Mononuclear cell (primary cell): Measurements from ENCODE around the gene TTLL6. TPM values are rescaled to one million over a fixed set of nuclear protein-coding genes. Genes with fewer than 3 reads are reported as not detected.

Experiments used
- H3K27me3 ChIP-seq: 2 replicates; pipeline ENCODE4 v1.6.0; 2011; ENCODE audit warnings: low read length, control low read depth; ENCODE audit not compliant: insufficient read depth
- H3K4me1 ChIP-seq: 2 replicates; pipeline ENCODE4 v1.5.1; 2011; ENCODE audit warnings: mild to moderate bottlenecking, low read length, control low read depth; ENCODE audit not compliant: insufficient read depth
- H3K4me3 ChIP-seq: 2 replicates; pipeline ENCODE4 v1.5.1; 2011; ENCODE audit warnings: mild to moderate bottlenecking, low read length, moderate library complexity
- H3K9me3 ChIP-seq: 2 replicates; pipeline ENCODE4 v1.5.1; 2011; ENCODE audit warnings: low read depth, mild to moderate bottlenecking, control low read depth, low read length
- total RNA-seq: library from RNA; depleted of rRNA; stranded (reverse); fragments of >200 nt; gene quantifications from one replicate; pipeline ENCODE4 v1.2.3, GENCODE V29; 2012

Gene TTLL6
- total RNA-seq, 1 donor, result not detected

GRCh38 chr17:48728232-48729231 is 88.5 kb downstream of the TTLL6 start, which contains the start of gene HOXB13:
Gene HOXB13 (minus strand): TSS chr17:48728750. CDS start chr17:48728593, 157 bp downstream.
- H3K9me3 ChIP-seq, result no peaks in the 10 kb centered on the region

GRCh38 chr17:48727415-48728175 is 89.4 kb downstream of the TTLL6 start:
- H3K27me3 ChIP-seq, result peaks cover 100% of the 10 kb centered on the region
- peaks cover 35% of the 10 kb centered on the region for H3K4me1 ChIP-seq
- H3K9me3 ChIP-seq, result no peaks in the 10 kb centered on the region
- H3K4me3 ChIP-seq, result no peak overlapping the region

More at GRCh38 chr17:48728232-48729231, 88.5 kb downstream of the TTLL6 start, which contains the start of gene HOXB13:
- Histone ChIP-seq H3K4me1 (peaks cover 27% of the 10 kb centered on the region), H3K27me3 (peaks cover 100% of the 10 kb centered on the region), H3K4me3 (no peak within 1 kb of the TSS)

GRCh38 chr17:48726916-48727286 is 90.1 kb downstream of the TTLL6 start:
- Histone ChIP-seq H3K4me1 (peaks cover 35% of the 10 kb centered on the region), H3K27me3 (peaks cover 100% of the 10 kb centered on the region), H3K4me3 (no peak overlapping the region), H3K9me3 (no peaks in the 10 kb centered on the region)

- Histone ChIP-seq H3K27me3 (peaks cover 100% of the 10 kb centered on the region), H3K4me3 (no peak overlapping the region), H3K9me3 (no peaks in the 10 kb centered on the region), H3K4me1 (peaks cover 35% of the 10 kb centered on the region)
Measured at GRCh38 chr17:48726114-48726915, 90.7 kb downstream of the TTLL6 start.

- H3K9me3 ChIP-seq, result no peaks in the 10 kb centered on the region
- H3K4me3 ChIP-seq, result no peak overlapping the region
- H3K4me1 ChIP-seq, result peaks cover 35% of the 10 kb centered on the region
- peaks cover 100% of the 10 kb centered on the region for H3K27me3 ChIP-seq
Measured at GRCh38 chr17:48725288-48726064, 91.6 kb downstream of the TTLL6 start.

GRCh38 chr17:48725004-48725287 is 92.1 kb downstream of the TTLL6 start:
- Histone ChIP-seq H3K27me3 (peaks cover 100% of the 10 kb centered on the region), H3K4me1 (peaks cover 35% of the 10 kb centered on the region), H3K4me3 (no peak overlapping the region), H3K9me3 (no peaks in the 10 kb centered on the region)

GRCh38 chr17:48724251-48725003 is 92.6 kb downstream of the TTLL6 start:
- H3K4me3 ChIP-seq, result no peak overlapping the region
- H3K9me3 ChIP-seq, result no peaks in the 10 kb centered on the region
- peaks cover 35% of the 10 kb centered on the region for H3K4me1 ChIP-seq
- peaks cover 100% of the 10 kb centered on the region for H3K27me3 ChIP-seq

GRCh38 chr17:48723423-48724250 is 93.4 kb downstream of the TTLL6 start:
- H3K27me3 ChIP-seq, result peaks cover 100% of the 10 kb centered on the region
- H3K4me3 ChIP-seq, result no peak overlapping the region
- peaks cover 41% of the 10 kb centered on the region for H3K4me1 ChIP-seq
- no peaks in the 10 kb centered on the region for H3K9me3 ChIP-seq

GRCh38 chr17:48722915-48723422 is 94.1 kb downstream of the TTLL6 start, which contains the start of gene PRAC2:
Gene PRAC2 (plus strand): TSS chr17:48723185. CDS start chr17:48724411, 1,226 bp downstream.
- Histone ChIP-seq H3K4me3 (no peak within 1 kb of the TSS), H3K4me1 (peaks cover 40% of the 10 kb centered on the region), H3K9me3 (no peaks in the 10 kb centered on the region), H3K27me3 (peaks cover 100% of the 10 kb centered on the region)

- no peaks in the 10 kb centered on the region for H3K9me3 ChIP-seq
- no peak within 1 kb of the TSS for H3K4me3 ChIP-seq
- H3K4me1 ChIP-seq, result peaks cover 40% of the 10 kb centered on the region
- H3K27me3 ChIP-seq, result peaks cover 100% of the 10 kb centered on the region
Measured at GRCh38 chr17:48722201-48722907, 94.7 kb downstream of the TTLL6 start, which contains the start of gene PRAC1. Gene PRAC1 (minus strand): TSS chr17:48722518. CDS start chr17:48722392, 126 bp downstream.

- no peaks in the 10 kb centered on the region for H3K9me3 ChIP-seq
- H3K27me3 ChIP-seq, result peaks cover 100% of the 10 kb centered on the region
- no peak overlapping the region for H3K4me3 ChIP-seq
- peaks cover 40% of the 10 kb centered on the region for H3K4me1 ChIP-seq
Measured at GRCh38 chr17:48721009-48721402, 96.0 kb downstream of the TTLL6 start.
